Measurements from ENCODE around the gene SLC9A8. TPM values are rescaled to one million over a fixed set of nuclear protein-coding genes. Genes with fewer than 3 reads are reported as not detected.
"Not testable (repeated sequence)": the region's sequence is repeated elsewhere in the genome, so short reads cannot be mapped to it uniquely, and the experiment has no call there.

SLC9A8 gene
- total and polyA plus RNA-seq, 2 of the 4 experiments (the other 2 are of a cell fraction), result 4.1 to 5.0 TPM

DNA sequence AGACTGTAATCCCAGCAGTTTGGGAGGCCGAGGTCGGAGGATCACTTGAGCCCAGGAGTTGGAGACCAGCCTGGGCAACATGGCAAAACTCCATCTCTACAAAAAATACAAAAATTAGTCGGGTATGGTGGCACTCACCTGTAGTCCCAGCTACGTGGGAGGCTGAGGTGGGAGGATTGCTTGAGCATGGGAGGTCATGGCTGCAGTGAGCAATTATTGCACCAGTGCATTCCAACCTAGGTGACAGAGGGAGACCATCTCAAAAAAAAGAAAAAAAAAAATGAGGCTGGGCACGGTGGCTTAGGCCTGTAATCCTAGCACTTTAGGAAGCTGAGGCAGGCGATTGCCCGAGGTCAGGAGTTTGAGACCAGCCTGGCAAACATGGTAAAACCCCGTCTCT is 38.4 kb upstream of the SLC9A8 start:
- H4K8ac ChIP-seq (ENCODE audit: low read depth in 2 of 2, low read length in 2 of 2); H3K79me1 ChIP-seq (ENCODE audit: low read depth in 1 of 2, low read length in 2 of 2); H4K91ac ChIP-seq (ENCODE audit: insufficient read depth, low read depth, low read length); intact Hi-C loops (cut with micrococcal nuclease); H3K56ac ChIP-seq (ENCODE audit: extremely low read depth, insufficient read depth, low read length); H2BK15ac ChIP-seq (ENCODE audit: low read depth, low read length); H2AFZ ChIP-seq (replicated peaks; ENCODE audit: low read length, poor library complexity); in situ Hi-C loops (cut with MboI; ENCODE audit: low sequenced_read_pairs); H3K9me1 ChIP-seq (ENCODE audit: insufficient read depth, low read length); H3K14ac ChIP-seq (replicated peaks; ENCODE audit: low read depth, low read length); DNase-seq; H2AK9ac ChIP-seq (replicated peaks; ENCODE audit: low read depth, low read length, poor library complexity); H3K36me3 ChIP-seq (ENCODE audit: control insufficient read depth, insufficient read depth, low read length); H3K9ac ChIP-seq (ENCODE audit: low read depth, low read length); H3K4me3 ChIP-seq (ENCODE audit: insufficient read depth, low read depth, low read length); dilution Hi-C loops (cut with HindIII; ENCODE audit: low sequenced_read_pairs, unreplicated experiment); H4K5ac ChIP-seq (ENCODE audit: low read depth, low read length); H3K4ac ChIP-seq (ENCODE audit: low read depth, low read length); H3K23ac ChIP-seq (ENCODE audit: low read depth, low read length); H3K18ac ChIP-seq (ENCODE audit: low read depth, low read length); H4K20me1 ChIP-seq (ENCODE audit: insufficient read depth, low read length); H3K9me3 ChIP-seq (ENCODE audit: control insufficient read depth, insufficient read depth, low read length); H2BK120ac ChIP-seq (ENCODE audit: low read depth, low read length); POLR2A ChIA-PET (ENCODE audit: unreplicated experiment); H3K27ac ChIP-seq (ENCODE audit: insufficient read depth, low read length); H3K4me2 ChIP-seq (ENCODE audit: low read depth, low read length); BruUV-seq (replicated peaks); H2BK20ac ChIP-seq (ENCODE audit: low read depth, low read length); ATAC-seq (ENCODE audit: low read depth); H3K27me3 ChIP-seq (ENCODE audit: control insufficient read depth, insufficient read depth, low read length); H2BK5ac ChIP-seq (ENCODE audit: low read depth, low read length, poor library complexity, severe bottlenecking): not testable (repeated sequence)
- Histone ChIP-seq H2AK5ac (ENCODE audit: low read depth, low read length) (peak overlapping the region; percentile 46; the same call in 1 of the 2 replicates), H3K4me1 (ENCODE audit: control insufficient read depth, insufficient read depth, low read length) (peaks cover 13% of the 10 kb centered on the region)
- 100% methylated on average over 1 of the region's 8 CpGs; no CpG with 5 or more reads in 1 of the 2 experiments for WGBS, 2 experiments (ENCODE audit: extremely low coverage in 2 of 2, insufficient read length in 1 of 2)
- CTCF ChIA-PET, result interaction anchor here (0.6 kb wide), 1 partner anchor 196 kb away, joined by 3 read pairs; no protein-coding TSS in a partner anchor
